ENCODE data around the gene CYBC1. TPM values are rescaled to one million over a fixed set of nuclear protein-coding genes. Genes with fewer than 3 reads are reported as not detected.

The CYBC1 gene
- polyA plus RNA-seq, 1 donor from 2014 or later: 66.6 TPM

GRCh38 chr17:82438401-82439193 lies 12.0 kb downstream of the CYBC1 start:
- Histone ChIP-seq H4K20me1 (ENCODE audit: insufficient read depth) (no peaks in the 10 kb centered on the region), H3K9ac (ENCODE audit: low read length) (no peak overlapping the region), H3K36me3 (ENCODE audit: insufficient read depth, low read length) (no peaks in the 10 kb centered on the region), H3K27ac (ENCODE audit: low read length) (no peak overlapping the region), H3K9me2 (ENCODE audit: insufficient read depth, low read length) (no peaks in the 10 kb centered on the region), H3K79me2 (replicated peaks; ENCODE audit: insufficient read depth, low read length) (no peaks in the 10 kb centered on the region), H3K4me3 (ENCODE audit: low read length) (no peak overlapping the region), H3K4me2 (ENCODE audit: low read length) (no peak overlapping the region), H3K27me3 (ENCODE audit: insufficient read depth, low read depth, low read length) (no peaks in the 10 kb centered on the region), H2AFZ (ENCODE audit: low read depth, low read length) (no peak overlapping the region), H3F3A (ENCODE audit: insufficient read depth, low read length, poor library complexity, severe bottlenecking) (no peaks in the 10 kb centered on the region), H3K9me3 (ENCODE audit: low read length) (no peaks in the 10 kb centered on the region)
- TF ChIP-seq MXI1 (conservative IDR thresholded peaks at IDR 0.05; ENCODE audit: poor library complexity, severe bottlenecking) (no peak), EP300 (conservative IDR thresholded peaks at IDR 0.05; ENCODE audit: poor library complexity, severe bottlenecking) (no peak), TAF1 (IDR thresholded peaks at IDR 0.05; ENCODE audit: low read depth) (no peak)

GRCh38 chr17:82437325-82437668 lies 13.3 kb downstream of the CYBC1 start:
- no peaks in the 10 kb centered on the region for H3K27me3 ChIP-seq (ENCODE audit: insufficient read depth, low read depth, low read length)
- H3K4me2 ChIP-seq (ENCODE audit: low read length): no peak overlapping the region
- no peaks in the 10 kb centered on the region for H3K36me3 ChIP-seq (ENCODE audit: insufficient read depth, low read length)

More at GRCh38 chr17:82437325-82437668, 13.3 kb downstream of the CYBC1 start:
- H3F3A ChIP-seq (ENCODE audit: insufficient read depth, low read length, poor library complexity, severe bottlenecking): no peaks in the 10 kb centered on the region
- TF ChIP-seq TAF1 (IDR thresholded peaks at IDR 0.05; ENCODE audit: low read depth): no peak
- TF ChIP-seq REST (IDR thresholded peaks at IDR 0.05; ENCODE audit: borderline replicate concordance): no peak
- no peak for TF ChIP-seq POLR2AphosphoS5 (IDR thresholded peaks at IDR 0.05)
- TF ChIP-seq SMC3 (conservative IDR thresholded peaks at IDR 0.05; ENCODE audit: poor library complexity): no peak
- no peak for TF ChIP-seq CTCF (IDR thresholded peaks at IDR 0.05; ENCODE audit: poor library complexity, severe bottlenecking)
- TF ChIP-seq EP300 (conservative IDR thresholded peaks at IDR 0.05; ENCODE audit: poor library complexity, severe bottlenecking): no peak
- no peak for TF ChIP-seq RAD21 (conservative IDR thresholded peaks at IDR 0.05)
- no peaks in the 10 kb centered on the region for H4K20me1 ChIP-seq (ENCODE audit: insufficient read depth)
- H3K9me3 ChIP-seq (ENCODE audit: low read length): no peaks in the 10 kb centered on the region
- no peak overlapping the region for H3K9ac ChIP-seq (ENCODE audit: low read length)
- H3K9me2 ChIP-seq (ENCODE audit: insufficient read depth, low read length): no peaks in the 10 kb centered on the region
- no peak overlapping the region for H2AFZ ChIP-seq (ENCODE audit: low read depth, low read length)
- no peak overlapping the region for H3K27ac ChIP-seq (ENCODE audit: low read length)
- no peaks in the 10 kb centered on the region for H3K79me2 ChIP-seq (replicated peaks; ENCODE audit: insufficient read depth, low read length)
- H3K4me3 ChIP-seq (ENCODE audit: low read length): no peak overlapping the region

Measured in neural cell (in vitro differentiated cells).